ENCODE data around the gene COMP. TPM values are rescaled to one million over a fixed set of nuclear protein-coding genes. Genes with fewer than 3 reads are reported as not detected.

COMP gene
- polyA plus RNA-seq, 2 of the 4 experiments (the other 2 are of a cell fraction) = not detected

GRCh38 chr19:18800636-18801035 lies 9.5 kb upstream of the COMP start:
- DNase-seq (ENCODE audit: low read depth in 1 of 2, low spot score in 1 of 2) (no peak), ATAC-seq (peak; percentile 37 to 44; a peak in 2 of 6 replicates), FAIRE-seq (no peak)
- POLR2A ChIA-PET = no interaction called here
- H3K27ac ChIP-seq = no peak overlapping the region
- no peak overlapping the region for H3K4me3 ChIP-seq
- no peak overlapping the region for H3K4me2 ChIP-seq
- WGBS (ENCODE audit: missing lambda C conversion rate) = 0% methylated on average over 2 of the region's 10 CpGs
- no peaks in the 10 kb centered on the region for H3K4me1 ChIP-seq
- no peak for TF ChIP-seq FOSL2 (IDR thresholded peaks at IDR 0.05)
- no peak for TF ChIP-seq FOSL2 (CRISPR knock-in tag; IDR thresholded peaks at IDR 0.05)
- TF ChIP-seq KDM5A (IDR thresholded peaks at IDR 0.05) = no peak
- H3K9me3 ChIP-seq = no peaks in the 10 kb centered on the region
- CTCF ChIA-PET = interaction anchor here (0.5 to 0.6 kb wide), 2 partner anchors 45 to 48 kb away, joined by 3 read pairs; no protein-coding TSS in a partner anchor

DNA sequence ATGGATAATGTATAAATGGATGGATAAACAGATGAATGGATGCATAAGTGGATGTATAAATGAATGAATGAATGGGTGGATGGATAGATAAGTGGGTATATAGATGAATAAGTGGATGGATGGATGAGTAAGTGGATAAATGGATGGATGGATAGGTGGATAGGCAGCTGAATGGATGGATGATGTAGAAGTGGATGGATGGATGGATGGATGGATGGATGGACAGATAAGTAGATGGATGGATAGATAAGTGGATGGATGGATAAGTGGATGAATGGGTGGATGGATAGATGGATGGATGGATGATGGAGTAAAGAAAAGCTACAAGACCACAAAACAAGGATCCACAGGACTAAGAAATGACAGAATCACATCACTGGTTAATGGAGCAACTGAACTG lies 9.0 kb upstream of the COMP start:
- FAIRE-seq = no peak
- Histone ChIP-seq H3K4me1 (no peaks in the 10 kb centered on the region), H3K9me3 (no peaks in the 10 kb centered on the region), H3K4me2 (no peak overlapping the region), H3K4me3 (no peak overlapping the region), H3K27ac (no peak overlapping the region)
- POLR2A ChIA-PET = no interaction called here
- no peak for DNase-seq (ENCODE audit: low read depth in 1 of 2, low spot score in 1 of 2)
- TF ChIP-seq RARB (CRISPR knock-in tag; IDR thresholded peaks at IDR 0.05) (no peak), MYC (IDR thresholded peaks at IDR 0.05; ENCODE audit: borderline replicate concordance, low read length) (no peak), POLR2AphosphoS2 (conservative IDR thresholded peaks at IDR 0.05; ENCODE audit: low read length) (no peak), HMGXB4 (CRISPR knock-in tag; IDR thresholded peaks at IDR 0.05; ENCODE audit: borderline replicate concordance) (no peak), JUNB (IDR thresholded peaks at IDR 0.05) (no peak), FOSL2 (IDR thresholded peaks at IDR 0.05) (no peak), FOSL2 (CRISPR knock-in tag; IDR thresholded peaks at IDR 0.05) (no peak), SREBF2 (IDR thresholded peaks at IDR 0.05) (no peak), CBX8 (IDR thresholded peaks at IDR 0.05) (no peak)
- TF ChIP-seq, protein P1, sequence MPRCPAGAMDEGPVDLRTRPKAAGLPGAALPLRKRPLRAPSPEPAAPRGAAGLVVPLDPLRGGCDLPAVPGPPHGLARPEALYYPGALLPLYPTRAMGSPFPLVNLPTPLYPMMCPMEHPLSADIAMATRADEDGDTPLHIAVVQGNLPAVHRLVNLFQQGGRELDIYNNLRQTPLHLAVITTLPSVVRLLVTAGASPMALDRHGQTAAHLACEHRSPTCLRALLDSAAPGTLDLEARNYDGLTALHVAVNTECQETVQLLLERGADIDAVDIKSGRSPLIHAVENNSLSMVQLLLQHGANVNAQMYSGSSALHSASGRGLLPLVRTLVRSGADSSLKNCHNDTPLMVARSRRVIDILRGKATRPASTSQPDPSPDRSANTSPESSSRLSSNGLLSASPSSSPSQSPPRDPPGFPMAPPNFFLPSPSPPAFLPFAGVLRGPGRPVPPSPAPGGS (IDR thresholded peaks at IDR 0.05) = no peak
- TF ChIP-seq, protein P2, sequence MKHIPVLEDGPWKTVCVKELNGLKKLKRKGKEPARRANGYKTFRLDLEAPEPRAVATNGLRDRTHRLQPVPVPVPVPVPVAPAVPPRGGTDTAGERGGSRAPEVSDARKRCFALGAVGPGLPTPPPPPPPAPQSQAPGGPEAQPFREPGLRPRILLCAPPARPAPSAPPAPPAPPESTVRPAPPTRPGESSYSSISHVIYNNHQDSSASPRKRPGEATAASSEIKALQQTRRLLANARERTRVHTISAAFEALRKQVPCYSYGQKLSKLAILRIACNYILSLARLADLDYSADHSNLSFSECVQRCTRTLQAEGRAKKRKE (CRISPR knock-in tag; IDR thresholded peaks at IDR 0.05; ENCODE audit: low read depth) = no peak
- ATAC-seq = no peak
- CTCF ChIA-PET = interaction anchor here (0.5 kb wide), 1 partner anchor 44 kb away, joined by 3 read pairs; no protein-coding TSS in a partner anchor

DNA sequence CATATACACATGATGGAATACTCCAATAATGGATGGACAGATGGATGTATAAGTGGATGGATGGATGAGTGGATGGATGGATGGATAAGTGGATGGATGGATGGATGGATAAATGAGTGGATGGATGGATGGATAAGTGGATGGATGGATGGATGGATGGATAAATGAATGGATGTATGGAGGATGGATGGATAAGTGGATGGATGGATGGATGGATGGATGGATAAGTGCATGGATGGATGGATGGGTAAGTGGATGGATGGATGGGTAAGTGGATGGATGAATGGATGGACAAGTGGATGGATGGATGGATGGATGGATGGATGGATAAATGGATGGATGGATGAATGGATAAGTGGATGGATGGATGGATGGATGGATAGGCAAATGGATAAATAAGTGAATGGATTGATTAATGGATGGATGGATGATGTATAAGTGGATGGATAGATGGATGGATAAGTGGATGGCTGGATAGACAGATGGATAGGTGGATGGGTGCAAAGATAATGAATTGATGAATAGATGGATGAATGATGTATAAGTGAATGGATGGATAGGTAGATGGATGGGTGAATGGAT lies 8.4 kb upstream of the COMP start:
- ATAC-seq = no peak
- TF ChIP-seq TFCP2L1 (CRISPR knock-in tag; IDR thresholded peaks at IDR 0.05) (no peak), EHMT2 (IDR thresholded peaks at IDR 0.05; ENCODE audit: low read depth) (no peak), FOSB (CRISPR knock-in tag; IDR thresholded peaks at IDR 0.05) (no peak), FOXS1 (CRISPR knock-in tag; IDR thresholded peaks at IDR 0.05) (no peak), NFE2L2 (conservative IDR thresholded peaks at IDR 0.05; ENCODE audit: low read length) (no peak), RARB (CRISPR knock-in tag; IDR thresholded peaks at IDR 0.05) (no peak), ELK1 (IDR thresholded peaks at IDR 0.05; ENCODE audit: low read depth, low read length) (no peak), SREBF2 (IDR thresholded peaks at IDR 0.05) (no peak), HEYL (CRISPR knock-in tag; IDR thresholded peaks at IDR 0.05) (no peak), MAFK (IDR thresholded peaks at IDR 0.05; ENCODE audit: partially characterized antibody) (no peak), RAD21 (conservative IDR thresholded peaks at IDR 0.05 in 1 of 2, IDR thresholded peaks at IDR 0.05 in 1 of 2) (no peak), RFX5 (IDR thresholded peaks at IDR 0.05) (no peak), CBX8 (IDR thresholded peaks at IDR 0.05) (no peak)
- TF ChIP-seq, protein P2 (CRISPR knock-in tag; IDR thresholded peaks at IDR 0.05; ENCODE audit: low read depth) = no peak
- TF ChIP-seq, protein P3, sequence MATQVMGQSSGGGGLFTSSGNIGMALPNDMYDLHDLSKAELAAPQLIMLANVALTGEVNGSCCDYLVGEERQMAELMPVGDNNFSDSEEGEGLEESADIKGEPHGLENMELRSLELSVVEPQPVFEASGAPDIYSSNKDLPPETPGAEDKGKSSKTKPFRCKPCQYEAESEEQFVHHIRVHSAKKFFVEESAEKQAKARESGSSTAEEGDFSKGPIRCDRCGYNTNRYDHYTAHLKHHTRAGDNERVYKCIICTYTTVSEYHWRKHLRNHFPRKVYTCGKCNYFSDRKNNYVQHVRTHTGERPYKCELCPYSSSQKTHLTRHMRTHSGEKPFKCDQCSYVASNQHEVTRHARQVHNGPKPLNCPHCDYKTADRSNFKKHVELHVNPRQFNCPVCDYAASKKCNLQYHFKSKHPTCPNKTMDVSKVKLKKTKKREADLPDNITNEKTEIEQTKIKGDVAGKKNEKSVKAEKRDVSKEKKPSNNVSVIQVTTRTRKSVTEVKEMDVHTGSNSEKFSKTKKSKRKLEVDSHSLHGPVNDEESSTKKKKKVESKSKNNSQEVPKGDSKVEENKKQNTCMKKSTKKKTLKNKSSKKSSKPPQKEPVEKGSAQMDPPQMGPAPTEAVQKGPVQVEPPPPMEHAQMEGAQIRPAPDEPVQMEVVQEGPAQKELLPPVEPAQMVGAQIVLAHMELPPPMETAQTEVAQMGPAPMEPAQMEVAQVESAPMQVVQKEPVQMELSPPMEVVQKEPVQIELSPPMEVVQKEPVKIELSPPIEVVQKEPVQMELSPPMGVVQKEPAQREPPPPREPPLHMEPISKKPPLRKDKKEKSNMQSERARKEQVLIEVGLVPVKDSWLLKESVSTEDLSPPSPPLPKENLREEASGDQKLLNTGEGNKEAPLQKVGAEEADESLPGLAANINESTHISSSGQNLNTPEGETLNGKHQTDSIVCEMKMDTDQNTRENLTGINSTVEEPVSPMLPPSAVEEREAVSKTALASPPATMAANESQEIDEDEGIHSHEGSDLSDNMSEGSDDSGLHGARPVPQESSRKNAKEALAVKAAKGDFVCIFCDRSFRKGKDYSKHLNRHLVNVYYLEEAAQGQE (IDR thresholded peaks at IDR 0.05) = no peak

More for the DNA sequence above, 8.4 kb upstream of the COMP start:
- no peak overlapping the region for H3K27ac ChIP-seq
- ChIA-PET CTCF (no interaction called here), POLR2A (no interaction called here)
- H3K4me3 ChIP-seq = no peak overlapping the region
- no peak overlapping the region for H3K4me2 ChIP-seq
- no peak for FAIRE-seq
- H3K4me1 ChIP-seq = no peaks in the 10 kb centered on the region
- no peaks in the 10 kb centered on the region for H3K9me3 ChIP-seq
- no peak for DNase-seq (ENCODE audit: low read depth in 1 of 2, low spot score in 1 of 2)
